Activated CD8-positive, alpha-beta memory T cell treated with anti-CD3 and anti-CD28 coated beads for 24 hours (primary cell): ENCODE results near the gene PCDHB6.
"Not testable (repeated sequence)": the region's sequence is repeated elsewhere in the genome, so short reads cannot be mapped to it uniquely, and the experiment has no call there.

Experiments used
- DNase-seq: peaks from one replicate; pipeline ENCODE4 v3.0.0-alpha.2; 2020

PCDHB6 gene

DNA sequence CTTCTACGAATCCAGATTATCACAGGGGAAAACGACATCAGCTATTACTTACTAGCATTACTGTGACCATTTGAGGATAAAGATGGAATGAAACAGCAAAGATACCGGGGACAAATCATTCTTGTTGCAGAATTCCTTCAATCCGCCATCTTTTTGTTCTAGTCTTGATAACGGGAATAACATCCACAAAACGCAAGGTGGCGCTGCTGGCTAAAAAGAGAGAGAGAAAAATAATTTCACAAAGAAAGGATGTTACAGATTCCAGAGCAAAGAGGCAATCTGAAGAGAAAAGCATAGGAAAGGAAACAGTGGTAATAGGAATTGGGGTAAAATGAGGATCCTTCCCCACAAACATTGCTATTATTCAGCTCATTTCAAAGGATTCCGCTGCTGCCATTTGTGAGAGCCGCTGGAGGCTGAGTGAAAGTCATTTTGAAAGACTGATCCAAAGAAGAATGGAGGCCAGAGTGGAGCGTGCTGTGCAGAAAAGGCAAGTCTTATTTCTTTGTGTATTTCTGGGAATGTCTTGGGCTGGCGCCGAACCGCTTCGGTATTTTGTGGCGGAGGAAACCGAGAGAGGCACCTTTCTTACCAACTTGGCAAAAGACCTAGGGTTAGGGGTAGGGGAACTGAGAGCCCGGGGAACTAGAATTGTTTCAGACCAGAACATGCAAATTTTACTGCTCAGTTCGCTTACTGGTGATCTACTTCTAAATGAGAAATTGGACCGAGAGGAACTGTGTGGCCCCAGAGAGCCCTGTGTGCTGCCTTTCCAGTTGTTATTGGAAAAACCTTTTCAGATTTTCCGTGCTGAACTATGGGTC is 22.7 kb downstream of the PCDHB6 start, which contains the start of gene PCDHB7:
TSS of gene PCDHB7 (plus strand) at position 264 of the 824 bp plus-strand sequence. CDS start at position 456, 192 bp downstream.
- DNase-seq, result no peak

GRCh38 chr5:141174291-141175104 is 24.6 kb downstream of the PCDHB6 start:
- DNase-seq, result not testable (repeated sequence)

DNA sequence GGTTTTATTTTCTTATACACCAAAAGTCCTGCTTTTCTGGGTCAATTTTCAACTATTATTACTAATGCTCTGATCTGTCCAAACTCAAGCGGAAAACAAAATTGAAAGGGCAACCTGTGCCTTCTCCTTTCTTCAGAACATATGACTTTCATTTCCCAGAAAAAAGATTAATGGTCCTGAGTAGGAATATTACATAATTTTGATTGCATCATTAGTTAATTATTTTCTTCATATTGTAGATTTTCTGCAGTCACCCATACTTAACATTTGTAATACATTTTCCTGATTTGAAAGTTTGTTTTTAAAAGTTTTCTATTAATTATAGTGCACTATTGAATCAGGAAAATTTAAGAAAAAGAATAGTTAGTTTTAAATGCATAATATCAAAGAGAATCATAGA is 26.1 kb downstream of the PCDHB6 start:
- no peak for DNase-seq

- not testable (repeated sequence) for DNase-seq
Observed at GRCh38 chr5:141177577-141178191, 27.8 kb downstream of the PCDHB6 start, which contains the start of gene PCDHB8. PCDHB8 (plus strand) TSS chr5:141177790; CDS start chr5:141178035, 245 bp downstream.

DNA sequence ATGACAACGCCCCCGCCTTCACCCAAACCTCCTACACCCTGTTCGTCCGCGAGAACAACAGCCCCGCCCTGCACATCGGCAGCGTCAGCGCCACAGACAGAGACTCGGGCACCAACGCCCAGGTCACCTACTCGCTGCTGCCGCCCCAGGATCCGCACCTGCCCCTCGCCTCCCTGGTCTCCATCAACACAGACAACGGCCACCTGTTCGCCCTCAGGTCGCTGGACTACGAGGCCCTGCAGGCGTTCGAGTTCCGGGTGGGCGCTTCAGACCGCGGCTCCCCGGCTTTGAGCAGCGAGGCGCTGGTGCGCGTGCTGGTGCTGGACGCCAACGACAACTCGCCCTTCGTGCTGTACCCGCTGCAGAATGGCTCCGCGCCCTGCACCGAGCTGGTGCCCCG is 29.5 kb downstream of the PCDHB6 start:
- DNase-seq, result not testable (repeated sequence)

GRCh38 chr5:141179876-141180275 is 30.0 kb downstream of the PCDHB6 start:
- not testable (repeated sequence) for DNase-seq

GRCh38 chr5:141180313-141180712 is 30.5 kb downstream of the PCDHB6 start:
- no peak for DNase-seq

GRCh38 chr5:141182248-141182647 is 32.4 kb downstream of the PCDHB6 start, which contains the start of gene PCDHB16:
PCDHB16 (plus strand) TSS chr5:141182387; CDS start chr5:141182560, 173 bp downstream.
- no peak for DNase-seq

GRCh38 chr5:141184117-141184855 is 34.4 kb downstream of the PCDHB6 start:
- DNase-seq, result not testable (repeated sequence)

GRCh38 chr5:141186897-141187512 is 37.1 kb downstream of the PCDHB6 start, which contains the start of gene PCDHB9:
PCDHB9 (plus strand) TSS chr5:141187161; CDS start chr5:141187319, 158 bp downstream.
- no peak for DNase-seq

DNA sequence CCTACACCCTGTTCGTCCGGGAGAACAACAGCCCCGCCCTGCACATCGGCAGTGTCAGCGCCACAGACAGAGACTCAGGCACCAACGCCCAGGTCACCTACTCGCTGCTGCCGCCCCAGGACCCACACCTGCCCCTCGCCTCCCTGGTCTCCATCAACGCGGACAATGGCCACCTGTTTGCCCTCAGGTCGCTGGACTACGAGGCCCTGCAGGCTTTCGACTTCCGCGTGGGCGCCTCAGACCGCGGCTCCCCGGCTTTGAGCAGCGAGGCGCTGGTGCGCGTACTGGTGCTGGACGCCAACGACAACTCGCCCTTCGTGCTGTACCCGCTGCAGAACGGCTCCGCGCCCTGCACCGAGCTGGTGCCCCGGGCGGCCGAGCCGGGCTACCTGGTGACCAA is 38.8 kb downstream of the PCDHB6 start:
- not testable (repeated sequence) for DNase-seq

GRCh38 chr5:141189131-141189530 is 39.3 kb downstream of the PCDHB6 start:
- not testable (repeated sequence) for DNase-seq

- no peak for DNase-seq
Observed at GRCh38 chr5:141192110-141192725, 42.4 kb downstream of the PCDHB6 start, which contains the start of gene PCDHB10. PCDHB10 (plus strand) TSS chr5:141192353; CDS start chr5:141192553, 200 bp downstream.

DNA sequence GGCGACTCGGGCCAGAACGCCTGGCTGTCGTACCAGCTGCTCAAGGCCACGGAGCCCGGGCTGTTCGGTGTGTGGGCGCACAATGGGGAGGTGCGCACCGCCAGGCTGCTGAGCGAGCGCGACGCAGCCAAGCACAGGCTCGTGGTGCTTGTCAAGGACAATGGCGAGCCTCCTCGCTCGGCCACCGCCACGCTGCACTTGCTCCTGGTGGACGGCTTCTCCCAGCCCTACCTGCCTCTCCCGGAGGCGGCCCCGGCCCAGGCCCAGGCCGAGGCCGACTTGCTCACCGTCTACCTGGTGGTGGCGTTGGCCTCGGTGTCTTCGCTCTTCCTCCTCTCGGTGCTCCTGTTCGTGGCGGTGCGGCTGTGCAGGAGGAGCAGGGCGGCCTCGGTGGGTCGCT is 44.5 kb downstream of the PCDHB6 start:
- DNase-seq, result not testable (repeated sequence)

GRCh38 chr5:141196363-141196762 is 46.5 kb downstream of the PCDHB6 start:
- DNase-seq, result no peak

- DNase-seq, result no peak
Observed at GRCh38 chr5:141199359-141200235, 49.7 kb downstream of the PCDHB6 start, which contains the start of gene PCDHB11. PCDHB11 (plus strand) TSS chr5:141199627; CDS start chr5:141199775, 148 bp downstream.

DNA sequence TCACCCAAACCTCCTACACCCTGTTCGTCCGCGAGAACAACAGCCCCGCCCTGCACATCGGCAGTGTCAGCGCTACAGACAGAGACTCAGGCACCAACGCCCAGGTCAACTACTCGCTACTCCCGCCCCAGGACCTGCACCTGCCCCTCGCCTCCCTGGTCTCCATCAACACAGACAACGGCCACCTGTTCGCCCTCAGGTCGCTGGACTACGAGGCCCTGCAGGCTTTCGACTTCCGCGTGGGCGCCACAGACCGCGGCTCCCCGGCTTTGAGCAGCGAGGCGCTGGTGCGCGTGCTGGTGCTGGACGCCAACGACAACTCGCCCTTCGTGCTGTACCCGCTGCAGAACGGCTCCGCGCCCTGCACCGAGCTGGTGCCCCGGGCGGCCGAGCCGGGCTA is 51.3 kb downstream of the PCDHB6 start:
- DNase-seq, result not testable (repeated sequence)

GRCh38 chr5:141201646-141202045 is 51.8 kb downstream of the PCDHB6 start:
- DNase-seq, result not testable (repeated sequence)
